Hematopoietic multipotent progenitor cell treated with erythropoietin and hydrocortisone succinate and interleukin-3 and kit ligand, for 17 days (in vitro differentiated cells): ENCODE measurements around the gene BTBD2.
"Not testable (repeated sequence)": the region's sequence is repeated elsewhere in the genome, so short reads cannot be mapped to it uniquely, and the experiment has no call there.

Experiments
- DNase-seq: peaks from one replicate; pipeline ENCODE4 v3.0.0-alpha.2; 2015; ENCODE audit warnings: low spot score

Gene BTBD2

DNA sequence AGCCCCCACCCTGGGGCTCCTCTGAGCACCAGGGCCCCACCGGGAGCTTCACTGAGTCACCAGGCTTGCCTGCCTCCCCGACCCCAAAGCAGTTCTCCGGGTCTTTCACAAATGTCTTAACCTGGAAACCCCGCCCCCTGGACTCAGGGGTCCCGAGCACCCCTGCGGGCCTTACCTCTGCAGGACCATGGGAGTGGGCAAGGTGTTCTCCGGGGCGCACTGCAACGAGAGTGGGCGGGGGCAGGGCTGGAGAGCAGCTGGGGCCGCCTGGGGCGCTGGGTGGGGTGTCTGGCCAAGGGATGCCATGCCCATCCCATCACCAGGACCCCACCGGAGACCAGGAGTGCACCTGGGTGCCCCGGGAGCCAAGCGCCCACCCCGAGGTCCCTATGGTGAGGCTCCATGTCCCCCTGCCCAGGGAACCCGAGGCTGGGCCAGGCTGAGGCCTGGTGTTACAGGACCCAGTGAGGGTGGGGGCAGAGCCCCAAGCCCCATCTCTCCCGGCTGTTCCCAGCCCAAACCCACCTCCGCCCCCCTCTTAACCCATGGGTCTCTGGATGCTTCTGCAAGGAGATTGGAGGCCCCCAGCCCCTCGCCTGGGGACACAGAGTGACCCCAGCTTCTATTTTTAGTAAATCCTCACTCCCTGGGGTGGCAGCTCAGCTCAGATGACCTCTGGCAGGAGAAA lies 24.6 kb upstream of the BTBD2 start:
- DNase-seq, result peak; percentile 31

GRCh38 chr19:2039089-2039958 lies 23.8 kb upstream of the BTBD2 start:
- DNase-seq, result peak; percentile 24

DNA sequence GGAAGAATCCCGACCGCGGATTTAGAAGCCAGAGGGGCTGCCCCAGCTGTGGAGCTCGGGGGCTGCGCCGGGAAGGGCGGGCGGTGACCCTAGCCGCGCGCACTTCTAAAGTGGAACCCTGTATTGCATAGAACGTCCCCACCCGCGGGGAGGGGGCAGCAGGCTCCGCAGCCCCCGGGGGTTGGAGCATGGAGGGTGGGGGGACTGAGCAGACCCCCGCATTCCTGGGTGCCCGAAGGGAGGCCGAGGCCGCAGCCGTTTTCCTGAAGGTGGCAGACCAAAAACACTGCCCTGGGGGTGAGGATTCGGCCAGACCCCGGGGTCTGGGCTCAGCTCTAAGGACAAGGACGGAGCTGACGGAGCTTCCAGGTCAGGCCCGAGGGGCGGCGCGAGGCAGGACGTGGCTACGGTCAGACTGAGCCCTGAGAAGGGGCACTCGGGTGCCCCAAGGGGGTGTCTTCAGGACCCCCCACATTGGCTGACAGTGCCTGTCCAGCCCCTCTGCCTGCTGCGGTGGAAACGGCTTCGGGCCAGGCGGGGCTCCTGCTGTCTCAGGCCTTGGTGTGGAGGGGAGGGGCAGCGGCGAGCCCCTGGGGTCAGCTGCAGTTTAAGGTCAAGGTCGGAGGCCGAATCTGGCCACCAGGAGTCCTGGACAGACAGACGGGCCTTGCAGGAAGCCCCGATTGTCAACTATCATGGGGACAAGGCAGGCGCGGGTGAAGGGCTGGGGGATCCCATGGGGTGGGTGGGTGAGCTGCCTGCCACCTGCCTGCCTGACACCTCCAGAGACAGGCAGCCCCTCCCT lies 23.0 kb upstream of the BTBD2 start:
- peak; percentile 12 for DNase-seq

- peak; percentile 7 for DNase-seq
Measured at GRCh38 chr19:2037651-2038255, 22.2 kb upstream of the BTBD2 start.

GRCh38 chr19:2036424-2036823 lies 20.9 kb upstream of the BTBD2 start:
- no peak for DNase-seq

- DNase-seq, result no peak
Measured at GRCh38 chr19:2035590-2035991, 20.1 kb upstream of the BTBD2 start.

- peak; percentile 77 for DNase-seq
Measured at GRCh38 chr19:2034729-2035589, 19.4 kb upstream of the BTBD2 start.

DNA sequence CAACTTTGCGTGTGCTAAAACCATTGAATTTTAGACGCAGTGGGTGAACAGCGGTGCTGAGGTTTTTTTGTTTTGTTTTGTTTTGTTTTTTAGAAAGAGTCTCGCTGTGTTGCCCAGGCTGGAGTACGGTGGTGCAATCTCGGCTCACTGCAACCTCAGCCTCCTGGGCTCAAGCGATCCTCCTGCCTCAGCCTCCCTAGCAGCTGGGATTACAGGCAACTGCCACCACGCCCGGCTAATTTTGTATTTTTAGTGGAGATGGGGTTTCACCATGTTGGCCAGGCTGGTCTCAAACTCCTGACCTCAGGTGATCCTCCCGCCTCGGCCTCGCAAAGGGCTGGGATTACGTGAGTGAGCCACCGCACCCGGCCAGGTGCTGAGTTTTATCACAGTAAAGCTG lies 18.7 kb upstream of the BTBD2 start:
- not testable (repeated sequence) for DNase-seq

DNA sequence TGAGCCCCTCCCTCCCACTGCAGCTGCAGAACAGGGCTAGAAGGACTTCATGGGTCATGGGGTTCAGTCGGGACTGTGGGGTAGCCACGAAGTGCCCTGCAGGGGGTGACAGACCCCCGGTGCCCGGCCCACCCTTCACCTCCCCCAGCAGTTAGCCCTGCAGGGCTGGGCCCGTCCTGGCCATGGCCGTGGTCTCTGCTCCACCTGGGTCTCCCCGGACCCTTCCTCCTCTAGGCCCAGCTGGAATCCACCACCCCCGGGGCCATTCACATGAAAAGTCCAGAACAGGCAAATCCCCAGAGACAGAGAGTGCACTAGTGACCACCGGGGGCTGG lies 18.3 kb upstream of the BTBD2 start:
- no peak for DNase-seq

- no peak for DNase-seq
Measured at GRCh38 chr19:2033115-2033824, 17.8 kb upstream of the BTBD2 start.

DNA sequence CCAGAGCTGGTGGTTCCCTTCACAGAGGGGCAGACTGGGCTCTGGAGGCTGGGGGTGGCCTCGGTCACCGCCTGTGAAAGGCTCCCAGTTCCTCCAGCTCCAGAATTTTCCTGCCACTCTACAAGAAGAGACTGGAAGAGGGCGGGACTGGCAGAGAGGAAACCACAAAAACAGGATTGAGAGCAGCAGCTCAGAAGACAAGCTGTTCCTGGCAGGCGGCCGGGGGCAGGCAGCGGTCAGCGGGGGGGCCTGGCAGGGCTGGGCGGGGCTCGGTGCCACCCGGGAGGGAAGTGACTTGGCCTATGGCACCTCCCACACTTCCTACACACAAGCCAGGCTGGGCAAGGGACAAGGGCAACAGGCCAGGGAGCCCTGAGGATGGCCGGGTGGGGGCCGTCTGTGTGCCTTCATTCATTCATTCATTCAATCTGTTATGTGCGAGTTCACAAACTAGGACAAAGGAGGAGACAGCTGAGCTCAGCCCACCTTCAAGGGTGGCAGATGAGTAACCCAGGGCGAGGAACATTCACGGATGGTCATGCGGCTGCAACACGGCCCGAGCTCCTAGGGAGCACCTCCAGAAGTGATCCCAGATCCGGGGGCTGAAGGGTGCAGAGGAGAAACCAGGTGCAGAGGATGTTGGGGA lies 16.9 kb upstream of the BTBD2 start:
- DNase-seq, result no peak

- no peak for DNase-seq
Measured at GRCh38 chr19:2027361-2027760, 11.8 kb upstream of the BTBD2 start.

DNA sequence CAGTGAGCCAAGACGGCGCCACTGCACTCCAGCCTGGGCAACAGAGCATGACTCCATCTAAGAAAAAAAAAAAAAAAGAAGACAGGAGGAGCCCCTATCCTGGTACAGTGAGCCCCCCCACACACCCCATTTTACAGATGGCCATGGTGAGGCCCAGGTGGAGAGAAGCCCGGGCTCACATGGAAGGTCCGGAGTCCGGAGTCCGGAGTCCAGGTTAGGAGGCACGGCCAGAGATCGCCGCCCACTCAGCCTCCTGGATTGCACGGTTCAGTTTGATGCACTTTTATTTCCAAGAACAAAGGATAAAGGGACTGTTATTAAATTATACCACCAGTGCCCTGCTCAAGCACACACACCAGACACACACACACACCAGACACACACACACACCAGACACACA lies 11.3 kb upstream of the BTBD2 start:
- no peak for DNase-seq

- DNase-seq, result no peak
Measured at GRCh38 chr19:2022289-2022688, 6.8 kb upstream of the BTBD2 start.

DNA sequence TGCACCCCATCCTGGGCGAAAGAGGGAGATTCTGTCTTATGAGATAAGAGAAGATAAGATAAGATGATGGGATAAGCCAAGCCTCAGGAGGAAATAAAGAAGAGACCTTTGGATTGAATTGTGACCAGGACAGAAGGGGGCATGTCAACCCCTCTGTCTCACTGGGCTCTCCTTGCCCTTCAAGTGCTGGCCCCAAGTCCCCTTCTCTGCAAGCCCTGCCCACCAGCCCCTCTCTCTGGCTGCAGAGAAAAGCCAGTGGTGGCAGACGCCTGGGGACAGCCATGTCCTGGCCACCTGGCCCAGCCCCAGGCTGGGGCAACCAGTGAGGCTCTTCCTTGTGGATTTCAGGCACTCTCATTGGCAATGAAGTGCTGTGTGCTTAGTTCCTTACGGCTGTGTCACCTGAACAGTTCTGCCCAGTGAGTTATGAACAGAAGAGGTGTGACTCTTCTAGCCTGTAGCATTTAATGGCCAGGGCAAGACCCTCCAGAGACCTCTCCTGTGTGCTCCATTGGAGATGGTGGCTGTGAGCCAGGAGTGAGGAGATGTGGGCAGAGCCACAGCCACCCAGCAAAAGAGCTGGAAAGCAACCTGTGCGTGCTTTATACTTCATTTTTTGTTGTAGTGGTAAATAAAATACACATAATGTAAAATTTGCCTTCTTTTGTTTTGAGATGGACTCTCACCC lies 6.1 kb upstream of the BTBD2 start:
- DNase-seq, result no peak

DNA sequence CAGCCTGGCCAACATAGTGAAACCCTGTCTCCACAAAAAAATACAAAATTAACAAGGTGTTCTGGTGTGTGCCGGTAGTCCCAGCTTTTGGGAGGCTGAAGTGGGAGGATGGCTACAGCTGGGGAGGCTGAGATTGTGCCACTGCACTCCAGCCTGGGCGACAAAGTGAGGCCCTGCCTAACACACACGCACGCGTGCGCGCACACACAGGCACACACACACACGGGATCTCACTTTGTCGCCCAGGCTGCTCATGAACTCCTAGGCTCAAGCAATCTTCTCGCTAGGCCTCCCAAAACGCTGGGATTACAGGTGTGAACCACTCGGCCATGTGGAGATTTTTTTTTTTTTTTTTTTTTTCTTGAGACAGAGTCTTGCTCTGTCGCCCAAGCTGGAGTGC lies 3.2 kb upstream of the BTBD2 start:
- DNase-seq, result no peak

GRCh38 chr19:2016041-2016807 lies 710 bp upstream of the BTBD2 start:
- DNase-seq, result peak; percentile 40

GRCh38 chr19:2014731-2015607 lies 545 bp downstream of the BTBD2 start:
- no peak for DNase-seq
